HTR-8/SVneo (cell line): ENCODE results near the gene SEMA3G.
A peak's percentile ranks its signal among the peaks of the same experiment; 100 is the strongest.

ENCODE experiments used
- DNase-seq: peaks from one replicate; pipeline ENCODE4 v3.0.0; 2011; ENCODE audit warnings: low spot score, mixed read lengths; ENCODE audit not compliant: insufficient read length
- FAIRE-seq: peaks from 2 replicates; lab custom pipeline; 2011; peaks lifted over from hg19 to GRCh38; lab: Jason Lieb, UNC

Gene SEMA3G

GRCh38 chr3:52440671-52441070 lies 4.2 kb downstream of the SEMA3G start:
- no peak for DNase-seq
- FAIRE-seq = no peak

GRCh38 chr3:52440249-52440551 lies 4.7 kb downstream of the SEMA3G start:
- FAIRE-seq (no peak), DNase-seq (no peak)

- DNase-seq (no peak), FAIRE-seq (no peak)
These were observed 5.3 kb downstream of the SEMA3G start for GRCh38 chr3:52439426-52440248.

- FAIRE-seq (no peak), DNase-seq (no peak)
These were observed 6.1 kb downstream of the SEMA3G start for GRCh38 chr3:52438579-52439425.

GRCh38 chr3:52438104-52438376 lies 6.9 kb downstream of the SEMA3G start:
- DNase-seq (no peak), FAIRE-seq (no peak)

- no peak for FAIRE-seq
- DNase-seq = no peak
These were observed 7.4 kb downstream of the SEMA3G start for GRCh38 chr3:52437326-52438103.

GRCh38 chr3:52436500-52437149 lies 8.3 kb downstream of the SEMA3G start:
- FAIRE-seq (no peak), DNase-seq (no peak)

- DNase-seq = no peak
- FAIRE-seq = no peak
These were observed 9.4 kb downstream of the SEMA3G start for GRCh38 chr3:52435246-52436101.

- FAIRE-seq (no peak), DNase-seq (no peak)
These were observed 10.3 kb downstream of the SEMA3G start for GRCh38 chr3:52434491-52435115.

GRCh38 chr3:52433996-52434479 lies 10.9 kb downstream of the SEMA3G start:
- no peak for FAIRE-seq
- DNase-seq = no peak

GRCh38 chr3:52433328-52433995 lies 11.4 kb downstream of the SEMA3G start:
- DNase-seq (no peak), FAIRE-seq (no peak)

- DNase-seq (no peak), FAIRE-seq (peak; percentile 33)
These were observed 12.2 kb downstream of the SEMA3G start for GRCh38 chr3:52432691-52433141.

GRCh38 chr3:52432225-52432624 lies 12.7 kb downstream of the SEMA3G start:
- no peak for FAIRE-seq
- no peak for DNase-seq

- no peak for FAIRE-seq
- DNase-seq = no peak
These were observed 13.3 kb downstream of the SEMA3G start for GRCh38 chr3:52431459-52432223.

GRCh38 chr3:52430416-52430810 lies 14.5 kb downstream of the SEMA3G start:
- no peak for FAIRE-seq
- no peak for DNase-seq

GRCh38 chr3:52429779-52430415 lies 15.0 kb downstream of the SEMA3G start:
- no peak for FAIRE-seq
- DNase-seq = no peak

GRCh38 chr3:52429031-52429430 lies 15.9 kb downstream of the SEMA3G start:
- DNase-seq (no peak), FAIRE-seq (no peak)
